ENCODE data around the gene GSDMA.

Gene GSDMA, protein sequence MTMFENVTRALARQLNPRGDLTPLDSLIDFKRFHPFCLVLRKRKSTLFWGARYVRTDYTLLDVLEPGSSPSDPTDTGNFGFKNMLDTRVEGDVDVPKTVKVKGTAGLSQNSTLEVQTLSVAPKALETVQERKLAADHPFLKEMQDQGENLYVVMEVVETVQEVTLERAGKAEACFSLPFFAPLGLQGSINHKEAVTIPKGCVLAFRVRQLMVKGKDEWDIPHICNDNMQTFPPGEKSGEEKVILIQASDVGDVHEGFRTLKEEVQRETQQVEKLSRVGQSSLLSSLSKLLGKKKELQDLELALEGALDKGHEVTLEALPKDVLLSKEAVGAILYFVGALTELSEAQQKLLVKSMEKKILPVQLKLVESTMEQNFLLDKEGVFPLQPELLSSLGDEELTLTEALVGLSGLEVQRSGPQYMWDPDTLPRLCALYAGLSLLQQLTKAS

DNA sequence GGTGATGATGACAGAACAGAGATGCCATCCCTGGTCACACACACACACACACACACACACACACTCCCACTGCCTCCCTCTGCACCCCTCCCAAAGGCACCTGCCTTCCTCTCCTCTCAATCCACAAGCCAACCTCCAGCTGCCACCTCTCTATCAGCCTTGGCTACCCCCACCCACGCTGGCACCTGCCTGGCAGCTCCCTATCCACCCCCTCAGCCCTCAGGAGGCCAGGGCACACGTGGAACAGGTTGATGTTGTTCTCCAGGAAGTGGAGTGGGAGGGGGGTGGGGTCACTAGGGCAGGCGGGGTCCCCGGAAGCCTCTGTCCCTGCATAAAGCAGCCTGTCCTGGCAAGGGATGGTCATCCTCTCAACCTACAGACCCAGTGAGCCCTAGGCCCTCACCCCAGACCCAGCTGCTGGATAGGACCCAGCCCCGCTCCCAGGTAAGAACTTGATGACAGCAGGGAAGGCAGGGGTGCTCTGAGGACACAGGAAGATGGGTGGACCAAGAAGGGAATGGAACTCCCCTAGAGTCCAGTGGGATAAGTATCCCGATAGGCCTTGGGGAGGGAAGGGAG, at the start of gene GSDMA:
Gene GSDMA, plus strand, starts transcription at position 363 of the 579 bp plus-strand sequence. CDS start 2,684 bp downstream, outside the sequence.
- no peak for DNase-seq (ENCODE audit: low spot score)

DNA sequence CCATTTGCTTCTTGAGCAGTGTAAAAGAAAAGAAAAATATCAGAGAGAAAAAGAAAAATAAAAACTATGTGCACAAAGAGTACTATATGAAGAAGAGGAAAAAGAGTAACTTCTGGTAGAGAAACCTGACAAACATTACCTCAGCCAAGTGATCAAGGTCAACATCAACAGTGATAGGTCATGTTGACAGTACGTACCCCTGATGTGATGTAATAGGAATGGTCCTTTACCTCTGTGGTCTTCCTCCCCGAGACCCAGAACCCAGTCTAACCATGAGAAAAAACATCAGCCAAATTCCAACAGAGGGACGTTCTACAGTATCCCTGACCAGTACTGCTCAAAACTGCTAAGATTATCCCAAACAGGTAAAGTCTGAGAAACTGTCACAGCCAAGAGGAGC, 48.8 kb upstream of the GSDMA start:
- no peak for DNase-seq (ENCODE audit: low spot score)

DNA sequence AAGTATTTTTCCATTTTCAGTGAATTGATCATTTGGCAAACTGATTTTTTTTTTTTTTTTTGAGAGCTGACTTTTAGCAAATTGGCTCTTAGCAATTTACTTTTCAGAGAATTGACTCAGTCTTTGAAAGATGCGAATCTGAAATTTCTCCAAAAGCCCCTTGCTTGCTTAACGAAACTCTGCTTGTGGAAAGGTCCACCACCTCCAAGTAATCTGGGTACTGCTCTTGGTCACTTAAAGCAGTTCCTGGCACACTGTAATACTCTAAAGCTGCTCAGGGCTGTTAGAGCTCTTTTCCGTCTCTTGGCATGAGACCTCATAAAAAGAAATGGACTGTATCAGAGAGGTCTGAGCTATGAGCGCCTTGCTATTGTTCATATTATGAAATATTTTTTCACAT, 47.2 kb upstream of the GSDMA start:
- DNase-seq (ENCODE audit: low spot score), result no peak

DNA sequence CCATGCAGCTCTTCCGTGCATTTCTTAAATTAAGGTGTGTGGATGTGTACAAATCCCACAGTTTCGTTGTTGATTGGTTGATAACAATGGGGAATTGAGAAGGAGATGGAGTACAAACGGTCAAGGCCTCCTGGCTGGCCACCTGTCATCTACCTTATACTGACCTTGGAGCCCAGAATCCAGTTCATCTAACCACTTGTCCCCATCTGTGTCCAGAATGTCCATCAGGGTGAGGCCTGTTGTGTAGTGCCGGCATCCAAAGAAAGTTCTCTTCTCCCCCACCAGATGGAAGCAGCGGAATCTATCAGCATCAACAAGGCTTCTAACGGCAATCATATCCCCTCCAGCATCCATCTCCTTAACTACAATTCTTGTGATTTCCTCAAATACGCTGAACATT, 45.9 kb upstream of the GSDMA start:
- no peak for DNase-seq (ENCODE audit: low spot score)

- DNase-seq (ENCODE audit: low spot score), result no peak
These were observed 43.6 kb upstream of the GSDMA start for GRCh38 chr17:39919087-39919683.

DNA sequence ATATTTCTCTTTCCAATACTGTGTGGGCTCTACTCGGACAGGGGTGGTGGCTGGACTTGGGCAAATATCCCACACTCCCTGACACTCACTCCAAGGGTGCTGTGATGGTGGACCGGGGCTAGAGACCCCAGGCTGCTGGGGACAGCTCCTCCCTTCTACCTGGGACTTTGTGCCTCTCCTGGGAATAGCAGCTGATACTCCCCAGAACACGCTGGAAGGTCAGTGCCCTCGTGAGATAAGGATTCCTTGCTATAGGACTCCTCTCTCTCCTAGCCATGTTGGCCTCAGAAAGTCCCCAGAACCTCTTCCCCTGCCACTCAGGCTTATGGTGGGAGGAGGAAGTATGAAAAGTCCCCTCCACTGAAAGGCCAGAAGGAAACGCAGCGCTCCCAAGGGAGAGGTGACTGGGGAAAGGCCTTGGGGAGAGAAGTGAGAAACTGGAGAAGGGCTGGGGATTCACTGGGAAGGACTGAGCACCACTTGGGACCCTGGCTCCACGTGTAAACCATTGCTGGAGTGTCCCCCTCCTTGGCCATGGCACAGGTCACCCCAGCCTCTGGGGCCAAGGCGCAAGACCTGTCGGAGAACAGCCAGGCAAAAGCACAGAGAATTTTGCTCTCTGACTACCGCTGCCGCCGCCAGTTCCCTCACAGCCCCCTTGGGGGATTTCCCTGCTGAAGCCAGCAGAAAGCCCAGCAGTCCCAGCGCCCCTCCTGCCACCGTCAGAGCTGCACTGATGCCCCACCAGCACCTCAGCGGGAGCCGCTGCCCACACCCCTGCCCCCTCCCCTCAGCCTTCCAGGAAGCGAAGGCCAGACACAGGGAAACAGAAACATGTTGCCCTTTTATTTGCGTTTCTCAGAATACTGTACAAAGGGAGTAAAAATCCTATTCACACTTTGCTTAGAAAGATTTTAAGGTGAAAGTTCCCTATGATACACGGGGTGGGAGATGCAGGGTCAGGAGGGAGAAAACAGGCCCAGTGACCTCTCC, 42.3 kb upstream of the GSDMA start:
- DNase-seq (ENCODE audit: low spot score), result no peak

- DNase-seq (ENCODE audit: low spot score), result no peak
These were observed 41.5 kb upstream of the GSDMA start for GRCh38 chr17:39921323-39921722.

DNA sequence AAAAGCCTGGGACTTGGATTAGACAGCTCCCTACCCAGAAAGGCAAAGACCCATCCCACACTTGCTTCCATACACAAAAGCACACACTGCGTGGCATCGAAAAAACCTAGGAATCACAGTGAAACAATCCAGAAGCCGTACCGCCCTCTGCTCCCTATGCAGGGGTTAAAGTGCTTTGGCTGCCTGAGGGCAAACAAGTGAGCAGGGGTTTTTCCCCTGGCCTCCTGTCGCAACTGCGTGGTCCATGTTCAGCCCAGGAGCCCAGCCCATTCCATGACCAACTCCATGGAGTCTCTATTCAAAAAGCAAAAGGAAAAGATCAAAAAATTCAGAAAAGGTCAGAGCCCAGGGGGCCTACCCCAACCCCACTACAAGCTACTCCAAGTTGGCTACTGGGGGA, 40.8 kb upstream of the GSDMA start:
- DNase-seq (ENCODE audit: low spot score), result no peak

DNA sequence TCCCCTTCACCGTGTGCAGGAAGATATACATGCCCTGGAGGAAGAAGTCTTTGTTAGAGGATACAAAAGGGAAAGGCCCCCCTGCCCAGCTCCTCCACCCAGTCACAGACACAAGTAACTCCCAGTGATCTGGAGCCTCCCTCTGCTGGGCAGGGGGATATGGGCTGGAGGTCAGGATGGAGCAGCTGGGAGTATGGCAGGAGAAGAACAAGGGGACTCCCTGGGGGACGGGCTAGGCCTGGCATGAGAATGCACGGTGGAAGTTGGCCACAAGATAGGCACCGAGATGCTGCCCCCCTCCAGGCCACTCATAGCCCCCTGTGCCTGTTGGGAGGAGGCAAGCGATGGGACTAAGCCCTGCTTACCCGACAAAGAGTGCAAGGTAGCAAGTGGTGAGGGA, 39.6 kb upstream of the GSDMA start:
- DNase-seq (ENCODE audit: low spot score), result no peak

DNA sequence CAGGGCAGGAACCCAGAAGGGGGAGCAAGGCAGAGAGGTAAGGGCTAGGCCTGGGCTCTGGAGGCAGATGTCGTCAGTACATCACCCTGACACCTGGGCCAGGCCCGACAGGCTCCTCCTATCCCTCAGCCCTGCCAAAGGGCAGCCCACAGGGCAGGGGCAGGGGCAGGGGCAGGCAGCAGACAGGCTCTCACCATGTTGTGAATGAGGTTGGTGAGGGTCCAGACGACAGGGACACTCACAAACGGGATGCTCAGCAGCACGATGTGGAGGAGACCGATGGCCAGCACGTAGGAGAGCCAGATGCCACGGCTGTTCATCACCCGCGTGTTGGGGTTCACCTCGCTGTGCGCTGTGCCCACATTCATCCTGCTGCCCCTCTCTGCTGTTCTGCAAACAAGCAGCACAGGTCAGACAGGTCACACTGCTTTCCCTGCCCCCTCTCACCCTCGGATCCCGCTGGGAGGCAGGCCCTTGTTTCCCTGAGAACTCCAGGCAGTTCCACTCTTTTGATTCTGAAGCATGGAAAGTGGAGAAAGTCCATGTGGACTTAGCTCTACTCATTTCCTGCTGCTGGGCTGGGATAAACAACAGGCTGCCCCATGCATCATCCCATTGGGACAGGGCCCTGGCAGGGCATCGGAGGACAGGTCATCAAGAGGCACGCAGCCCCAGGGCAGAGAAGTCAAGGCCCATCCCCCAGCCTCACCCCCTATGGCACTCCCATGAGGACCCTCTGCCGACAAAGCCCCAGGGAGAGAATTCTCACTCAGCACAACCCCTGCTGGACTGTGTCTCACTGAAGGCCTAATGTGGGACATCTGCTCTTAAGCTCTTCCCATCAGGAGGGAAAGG, 38.7 kb upstream of the GSDMA start:
- DNase-seq (ENCODE audit: low spot score), result peak; percentile 45

DNA sequence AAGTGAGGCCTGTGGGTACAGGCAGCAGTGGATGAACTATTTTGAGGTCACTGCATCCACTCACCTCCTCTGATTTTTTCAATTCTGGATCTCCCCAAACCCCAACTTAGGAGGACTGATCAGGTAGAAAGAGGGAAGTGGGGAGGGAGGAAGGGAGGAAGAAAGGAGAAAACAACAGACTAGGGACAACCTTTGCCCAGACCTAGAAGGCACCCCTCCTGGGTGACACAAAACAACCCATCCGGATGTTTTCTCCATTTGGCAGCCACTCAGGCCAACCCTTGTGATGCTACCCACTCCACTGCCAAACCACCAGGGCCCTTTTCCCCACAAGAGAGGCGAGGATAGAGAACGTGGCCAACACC, 38.1 kb upstream of the GSDMA start:
- DNase-seq (ENCODE audit: low spot score), result no peak

GRCh38 chr17:39925282-39926134, 37.3 kb upstream of the GSDMA start:
- no peak for DNase-seq (ENCODE audit: low spot score)

GRCh38 chr17:39926135-39926587, 36.6 kb upstream of the GSDMA start:
- no peak for DNase-seq (ENCODE audit: low spot score)

DNA sequence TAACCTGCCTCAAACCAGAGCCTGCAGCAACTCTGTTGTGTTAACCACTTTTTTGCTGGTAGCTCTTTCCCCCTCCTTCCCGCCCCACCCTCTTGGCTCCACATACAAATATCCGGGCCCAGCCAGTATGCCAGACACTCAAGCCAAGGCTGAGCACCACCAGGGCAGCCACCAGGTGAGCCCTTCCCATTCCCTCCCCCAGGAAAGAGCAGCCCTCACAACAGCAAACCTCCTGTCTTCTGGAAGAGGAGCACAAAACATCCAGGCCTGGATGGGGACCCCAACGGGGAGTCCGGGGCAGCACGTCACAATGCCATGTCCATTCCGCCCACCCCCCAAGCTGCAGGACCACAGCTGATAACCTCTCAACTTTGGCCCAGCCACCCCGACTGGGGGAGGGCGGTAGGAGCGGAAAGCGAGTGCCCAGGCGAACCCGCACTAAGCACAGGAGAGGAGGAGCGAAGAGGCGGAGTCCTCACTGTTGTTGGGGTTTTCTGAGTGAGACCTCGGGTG, 36.2 kb upstream of the GSDMA start:
- DNase-seq (ENCODE audit: low spot score), result peak; percentile 9

GRCh38 chr17:39927101-39927928, 35.5 kb upstream of the GSDMA start, which contains the start of the genes LRRC3C and ORMDL3:
Gene LRRC3C (plus strand): TSS chr17:39927732. CDS start chr17:39941524, 13,792 bp downstream.
Gene ORMDL3 (minus strand): TSS chr17:39927601. CDS start chr17:39924203, 3,398 bp downstream.
- peak; percentile 85 for DNase-seq (ENCODE audit: low spot score)

DNA sequence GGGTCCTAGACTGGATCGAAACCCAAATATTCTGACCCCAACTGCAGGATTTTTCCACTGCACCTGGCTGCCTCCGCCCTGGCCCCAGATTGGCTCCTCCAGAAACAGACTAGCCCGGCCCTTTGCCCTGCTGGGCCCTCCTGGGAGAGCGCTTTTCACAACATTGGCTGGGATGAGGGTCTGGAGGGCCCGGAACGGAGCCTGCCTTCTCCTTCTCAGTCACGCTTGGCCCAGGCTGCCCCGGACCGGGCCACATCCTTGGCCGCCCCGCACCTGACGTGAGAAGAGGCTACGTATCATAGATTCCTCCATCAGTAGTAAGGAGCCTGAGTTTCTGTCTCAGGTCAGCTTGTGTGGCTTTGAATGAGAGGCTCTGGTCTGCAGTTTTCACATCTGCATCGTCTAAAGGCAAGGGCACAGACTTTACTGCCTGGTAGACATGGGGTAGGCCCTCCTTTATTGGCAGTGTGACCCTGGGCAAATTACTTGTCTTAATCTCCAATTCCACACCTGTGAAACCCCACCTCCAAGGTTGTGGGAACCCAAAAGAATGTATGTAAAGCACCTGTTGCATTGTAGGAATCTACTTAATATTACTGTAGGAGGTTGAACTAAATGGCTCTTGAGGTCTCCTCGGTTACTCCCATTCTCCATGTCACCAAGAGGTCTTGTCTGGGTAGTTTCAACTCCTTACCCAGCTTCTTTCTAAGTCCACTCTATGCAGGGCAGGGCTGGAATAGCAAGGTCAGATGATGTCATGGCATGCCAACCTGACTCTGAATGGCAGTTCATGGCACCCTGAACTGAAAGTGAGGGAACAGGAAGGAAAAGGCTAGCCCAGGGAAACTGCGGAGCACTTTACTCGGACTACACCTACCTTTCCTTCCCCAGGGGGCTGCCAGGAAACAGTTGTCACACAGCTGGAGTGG, 34.6 kb upstream of the GSDMA start:
- DNase-seq (ENCODE audit: low spot score), result peak; percentile 17

GRCh38 chr17:39928858-39929645, 33.8 kb upstream of the GSDMA start:
- peak; percentile 91 for DNase-seq (ENCODE audit: low spot score)

Measured in kidney capillary endothelial cell (primary cell).